Erythroblast (primary cell): Measurements from ENCODE around the gene RPS15.

ENCODE experiments used
- DNase-seq, 2 experiments: peaks; one replicate each; lab custom pipeline; 2025; lab: John Stamatoyannopoulos, UW
- GATA1 ChIP-seq: IDR thresholded peaks from 2 replicates; pipeline ENCODE4 v1.6.1; 2011; ENCODE audit warnings: low read depth, mild to moderate bottlenecking, control low read depth, low read length, moderate library complexity
- POLR2A ChIP-seq: IDR thresholded peaks from 2 replicates; pipeline ENCODE4 v1.6.1; 2011; ENCODE audit warnings: mild to moderate bottlenecking, low read length

Gene RPS15

DNA sequence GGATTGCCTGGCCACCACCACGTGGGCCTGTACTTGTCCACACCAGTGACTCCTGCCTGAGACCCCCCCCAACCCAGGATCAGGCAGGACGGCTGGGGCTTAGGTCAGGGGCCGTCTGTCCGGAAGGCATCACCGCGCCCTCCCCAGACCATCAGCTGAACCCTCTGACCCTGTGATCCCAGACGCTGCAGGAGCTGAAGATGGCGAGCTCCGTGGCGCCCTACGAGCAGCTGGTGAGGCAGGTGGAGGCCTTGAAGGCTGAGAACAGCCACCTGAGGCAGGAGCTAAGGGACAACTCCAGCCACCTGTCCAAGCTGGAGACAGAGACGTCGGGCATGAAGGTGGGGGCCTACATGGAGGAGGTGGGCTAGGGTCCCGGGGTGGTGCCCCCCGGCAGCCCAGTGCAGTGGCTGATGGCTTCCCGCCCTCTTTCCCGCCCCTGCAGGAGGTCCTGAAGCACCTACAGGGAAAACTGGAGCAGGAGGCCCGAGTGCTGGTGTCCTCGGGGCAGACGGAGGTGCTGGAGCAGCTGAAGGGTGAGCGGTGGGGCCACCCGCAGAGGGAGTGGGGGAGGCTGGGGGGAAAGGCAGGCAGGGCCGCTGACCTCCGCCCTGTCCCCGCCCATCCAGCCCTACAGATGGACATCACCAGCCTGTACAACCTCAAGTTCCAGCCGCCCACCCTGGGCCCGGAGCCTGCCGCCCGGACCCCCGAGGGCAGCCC, 14.8 kb downstream of the RPS15 start:
- no peak for TF ChIP-seq POLR2A

DNA sequence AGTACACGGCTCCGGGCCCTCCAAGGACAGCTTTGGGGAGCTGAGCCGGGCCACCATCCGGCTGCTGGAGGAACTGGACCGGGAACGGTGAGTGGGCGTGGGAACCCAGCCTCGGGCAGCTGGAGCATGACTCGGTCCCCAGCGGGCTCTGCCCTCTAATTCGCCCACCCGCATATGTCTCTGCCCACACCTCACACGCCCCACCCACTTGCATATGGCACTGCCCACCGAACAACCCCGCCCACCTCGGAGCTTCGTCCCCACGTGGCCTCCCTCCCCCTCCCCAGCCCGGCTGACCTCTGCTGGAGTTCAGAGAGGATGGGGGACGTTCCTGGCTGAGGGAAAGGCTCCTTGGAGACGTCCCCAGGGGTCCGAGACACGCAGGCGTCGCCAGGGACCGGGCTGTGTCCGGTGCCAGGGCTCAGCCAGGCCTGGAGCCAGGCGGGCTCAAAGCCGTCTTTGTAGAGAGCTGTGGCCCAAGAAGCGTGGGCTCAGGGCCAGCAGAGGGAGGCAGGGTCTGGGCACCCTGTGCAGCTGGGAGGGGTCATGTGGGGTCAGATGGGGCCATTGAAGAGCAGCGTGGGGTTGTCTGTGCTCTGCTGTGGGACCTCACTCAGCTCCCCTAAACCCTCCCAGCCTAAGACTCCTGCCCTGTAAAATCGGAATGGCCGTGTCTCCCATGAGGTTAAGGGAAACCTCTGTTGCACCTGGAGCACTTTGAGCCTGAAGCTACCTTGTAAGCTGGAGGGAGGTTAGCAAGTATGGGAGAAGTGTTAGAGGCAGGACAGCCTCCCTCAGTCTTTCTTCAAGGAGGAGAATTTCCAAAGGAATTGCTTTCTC, 15.5 kb downstream of the RPS15 start:
- DNase-seq = peak in 1 of 2 experiments; percentile 42
- TF ChIP-seq POLR2A = no peak
- TF ChIP-seq GATA1 = no peak

More for the DNA sequence above, 14.8 kb downstream of the RPS15 start:
- no peak for DNase-seq

DNA sequence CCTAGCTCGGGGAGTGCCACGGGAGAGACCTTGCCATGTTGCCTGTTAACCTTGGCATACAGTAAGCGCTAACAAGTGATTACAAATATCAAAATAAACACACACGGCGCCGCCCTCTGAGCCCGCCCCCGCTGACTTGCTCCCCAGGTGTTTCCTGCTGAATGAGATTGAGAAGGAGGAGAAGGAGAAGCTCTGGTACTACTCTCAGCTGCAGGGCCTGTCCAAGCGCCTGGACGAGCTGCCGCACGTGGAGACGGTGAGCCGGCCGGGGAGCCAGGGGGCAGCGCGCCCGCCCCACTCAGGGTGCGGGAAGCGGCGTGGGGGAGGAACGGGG, 16.8 kb downstream of the RPS15 start:
- DNase-seq = peak in 1 of 2 experiments; percentile 53
- TF ChIP-seq POLR2A (no peak), GATA1 (no peak)

DNA sequence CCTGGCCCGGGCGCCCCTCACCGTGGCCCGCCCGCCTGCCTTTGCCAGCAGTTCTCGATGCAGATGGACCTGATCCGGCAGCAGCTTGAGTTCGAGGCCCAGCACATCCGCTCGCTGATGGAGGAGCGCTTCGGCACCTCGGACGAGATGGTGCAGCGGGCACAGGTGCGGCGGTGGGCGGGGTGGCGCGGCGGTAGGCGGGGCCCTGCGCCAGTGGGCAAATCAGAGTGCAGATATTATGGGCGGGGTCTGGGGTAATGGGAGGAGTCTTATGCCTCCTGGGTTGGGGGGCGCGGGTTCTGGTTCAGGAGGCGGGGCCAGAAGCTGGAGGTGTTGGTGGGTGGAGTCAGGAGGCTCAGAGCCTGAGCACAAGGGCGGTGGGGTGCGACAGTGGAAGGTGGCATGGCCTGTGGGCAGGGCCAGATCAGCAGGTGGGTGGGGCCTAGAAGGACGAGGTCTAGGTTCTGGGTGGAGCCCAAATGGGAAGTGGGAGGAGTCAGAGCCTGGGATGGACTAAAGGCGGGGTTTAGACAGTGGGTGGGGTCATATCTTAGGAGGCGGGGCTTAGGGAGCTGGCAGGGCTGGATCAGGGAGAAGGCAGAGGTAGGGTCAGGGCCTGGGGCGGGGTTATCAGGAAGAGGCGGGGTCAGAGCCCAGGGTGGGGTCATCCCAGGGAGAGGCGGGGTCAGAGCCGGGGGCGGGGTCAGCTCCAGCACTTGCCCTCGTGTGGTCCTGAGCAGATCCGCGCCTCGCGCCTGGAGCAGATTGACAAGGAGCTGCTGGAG, 17.3 kb downstream of the RPS15 start:
- TF ChIP-seq GATA1 (no peak), POLR2A (peak; percentile 10)
- DNase-seq = peak; percentile 83 to 92

DNA sequence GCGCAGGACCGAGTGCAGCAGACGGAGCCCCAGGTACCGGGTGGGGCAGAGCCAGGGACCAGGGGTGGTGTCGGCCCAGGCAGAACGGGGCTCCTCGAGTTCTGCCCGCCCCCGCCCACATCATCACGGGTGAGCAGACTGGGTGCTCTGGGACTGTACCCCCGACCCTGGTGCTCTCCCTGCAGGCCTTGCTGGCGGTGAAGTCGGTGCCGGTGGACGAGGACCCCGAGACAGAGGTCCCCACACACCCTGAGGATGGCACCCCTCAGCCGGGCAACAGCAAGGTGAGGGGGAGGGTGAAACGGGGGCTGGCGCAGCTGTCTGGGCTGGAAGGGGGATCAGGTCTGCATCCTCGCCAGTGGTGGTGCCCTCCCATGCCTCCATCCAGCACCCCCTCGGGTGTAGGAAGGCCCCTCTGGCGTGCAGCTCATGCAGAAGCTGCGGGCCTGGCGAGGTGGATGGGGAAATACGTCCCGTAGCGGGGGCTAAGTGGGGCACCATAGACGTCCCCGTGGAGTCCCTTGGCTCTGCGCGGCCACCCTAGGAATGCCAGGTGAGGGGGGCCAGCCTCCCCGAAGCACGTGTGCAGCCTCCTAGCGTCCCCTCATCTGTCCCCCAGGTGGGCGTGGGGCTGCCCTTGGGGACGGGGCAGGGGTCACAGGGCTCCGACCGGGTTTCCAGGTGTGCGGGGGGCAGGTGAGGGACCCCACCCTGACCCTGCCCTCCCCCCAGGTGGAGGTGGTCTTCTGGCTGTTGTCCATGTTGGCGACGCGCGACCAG, 18.1 kb downstream of the RPS15 start:
- DNase-seq = no peak
- TF ChIP-seq POLR2A (peak; percentile 17), GATA1 (no peak)

DNA sequence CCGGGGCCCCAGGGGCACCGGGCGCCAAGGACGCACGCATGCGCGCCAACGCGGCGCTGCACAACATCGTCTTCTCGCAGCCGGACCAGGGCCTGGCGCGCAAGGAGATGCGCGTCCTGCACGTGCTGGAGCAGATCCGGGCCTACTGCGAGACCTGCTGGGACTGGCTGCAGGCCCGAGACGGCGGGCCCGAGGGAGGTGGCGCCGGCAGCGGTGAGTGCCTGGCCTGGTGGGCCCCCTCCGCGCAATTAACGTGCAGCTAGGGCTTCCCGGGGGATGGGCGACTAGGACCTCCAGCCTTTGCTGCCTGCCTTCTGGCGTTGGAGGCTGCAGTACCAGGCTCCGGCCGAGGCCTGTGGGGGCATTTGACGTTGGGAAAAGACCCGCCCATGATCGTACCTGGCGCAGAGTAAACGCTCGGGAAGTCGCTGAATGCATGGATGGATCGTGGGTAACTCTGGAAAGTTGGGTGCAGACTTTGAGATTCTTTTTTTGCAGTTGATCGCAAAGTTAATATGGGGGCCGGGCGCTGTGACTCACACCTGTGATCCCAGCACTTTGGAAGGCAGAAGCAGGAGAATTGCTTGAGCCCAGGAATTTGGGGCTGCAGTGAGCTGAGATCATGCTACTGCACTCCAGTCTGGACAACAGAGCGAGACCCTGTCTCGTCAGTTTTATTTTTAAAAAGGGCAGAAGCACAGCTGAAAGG, 19.0 kb downstream of the RPS15 start:
- no peak for TF ChIP-seq GATA1
- TF ChIP-seq POLR2A = no peak
- DNase-seq = no peak

DNA sequence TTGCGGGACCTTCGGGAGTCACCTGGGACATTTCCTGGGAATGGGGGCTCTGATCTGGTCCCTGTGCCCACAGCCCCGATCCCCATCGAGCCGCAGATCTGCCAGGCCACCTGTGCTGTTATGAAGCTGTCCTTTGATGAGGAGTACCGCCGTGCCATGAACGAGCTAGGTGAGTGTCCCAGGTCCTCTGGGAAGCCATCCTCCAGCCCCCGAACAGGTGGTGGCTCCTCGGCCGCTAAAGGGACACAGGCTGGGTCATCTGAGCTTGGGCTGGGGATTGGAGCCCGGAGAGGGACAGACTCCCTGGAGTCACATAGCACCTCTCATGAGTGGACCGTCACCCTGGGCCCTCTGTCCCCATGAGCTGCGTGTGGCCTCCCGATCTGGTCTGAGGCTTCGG, 19.7 kb downstream of the RPS15 start:
- TF ChIP-seq GATA1 = no peak
- TF ChIP-seq POLR2A = no peak
- DNase-seq = no peak

DNA sequence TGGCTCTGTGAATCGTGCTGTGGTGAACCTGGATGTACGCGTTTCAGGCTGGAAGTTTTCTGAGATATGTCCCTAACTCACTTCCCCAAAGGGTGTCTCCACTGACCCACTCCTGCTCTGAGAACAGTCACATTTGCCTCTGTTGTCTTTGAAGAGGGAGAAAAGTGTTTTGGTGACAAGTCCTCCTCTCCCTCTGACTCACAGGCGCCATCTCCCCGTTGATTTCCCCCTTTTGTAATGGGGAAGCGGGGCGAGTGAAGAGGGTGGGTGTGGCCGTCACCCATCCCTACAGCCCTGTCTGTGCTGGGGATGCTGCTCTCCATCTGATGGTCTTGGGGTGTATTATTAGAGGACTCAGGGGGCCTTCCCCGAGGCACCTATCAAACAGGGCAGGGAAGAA, 21.3 kb downstream of the RPS15 start:
- DNase-seq = no peak
- no peak for TF ChIP-seq GATA1
- TF ChIP-seq POLR2A = no peak

DNA sequence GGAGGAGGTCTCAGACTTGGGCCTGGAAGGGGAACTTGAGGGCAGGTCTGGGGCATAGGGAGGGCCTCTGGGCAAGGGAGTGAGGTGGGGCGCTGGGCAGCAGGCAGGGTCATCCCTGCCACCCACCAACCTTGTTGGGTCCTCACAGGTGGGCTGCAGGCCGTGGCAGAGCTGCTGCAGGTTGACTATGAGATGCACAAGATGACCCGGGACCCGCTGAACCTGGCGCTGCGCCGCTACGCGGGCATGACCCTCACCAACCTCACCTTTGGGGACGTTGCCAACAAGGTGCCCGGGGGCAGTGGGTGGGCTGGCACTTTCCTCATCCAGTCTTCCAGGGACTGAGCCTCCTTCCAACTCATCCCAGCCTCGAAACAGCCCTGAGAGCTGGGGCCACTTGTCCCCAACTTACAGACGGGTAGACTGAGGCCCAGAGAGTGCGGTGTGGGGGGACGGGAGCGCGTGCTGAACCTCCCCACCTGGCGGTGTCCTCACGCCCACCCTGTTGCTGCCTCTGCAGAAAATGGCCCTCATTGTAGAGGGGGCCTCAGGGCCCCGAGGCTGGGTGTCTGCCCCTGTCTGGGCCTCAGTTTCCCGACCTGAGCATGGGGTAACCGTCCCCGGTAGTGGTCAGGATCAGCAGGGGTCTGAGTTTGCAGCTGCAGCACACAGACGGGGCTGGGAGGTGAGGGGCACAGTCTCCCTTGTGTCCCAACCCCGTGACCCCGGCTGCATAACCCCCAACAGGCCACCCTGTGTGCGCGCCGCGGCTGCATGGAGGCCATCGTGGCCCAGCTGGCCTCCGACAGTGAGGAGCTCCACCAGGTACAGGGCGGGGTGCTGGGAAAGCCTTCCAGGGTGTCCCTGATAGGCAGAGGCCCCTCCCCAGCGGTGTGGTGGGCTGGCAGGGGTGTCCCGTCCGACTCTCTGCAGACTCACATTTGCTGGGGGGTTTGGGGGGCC, 22.1 kb downstream of the RPS15 start:
- no peak for TF ChIP-seq GATA1
- TF ChIP-seq POLR2A = no peak
- DNase-seq = no peak

DNA sequence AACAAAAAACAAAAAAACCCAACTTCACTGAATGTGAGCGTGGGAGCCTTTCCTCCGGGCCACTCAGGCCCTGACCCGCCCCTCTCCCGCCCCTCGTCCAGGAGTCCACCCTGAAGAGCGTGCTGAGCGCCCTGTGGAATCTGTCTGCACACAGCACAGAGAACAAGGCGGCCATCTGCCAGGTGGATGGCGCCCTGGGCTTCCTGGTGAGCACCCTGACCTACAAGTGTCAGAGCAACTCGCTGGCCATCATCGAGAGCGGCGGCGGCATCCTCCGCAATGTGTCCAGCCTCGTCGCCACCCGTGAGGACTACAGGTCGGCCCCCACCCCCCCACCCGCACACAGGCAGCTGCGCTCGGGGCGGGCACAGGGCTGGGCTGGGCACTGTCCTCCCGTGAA, 23.7 kb downstream of the RPS15 start:
- TF ChIP-seq POLR2A = no peak
- TF ChIP-seq GATA1 = no peak

DNA sequence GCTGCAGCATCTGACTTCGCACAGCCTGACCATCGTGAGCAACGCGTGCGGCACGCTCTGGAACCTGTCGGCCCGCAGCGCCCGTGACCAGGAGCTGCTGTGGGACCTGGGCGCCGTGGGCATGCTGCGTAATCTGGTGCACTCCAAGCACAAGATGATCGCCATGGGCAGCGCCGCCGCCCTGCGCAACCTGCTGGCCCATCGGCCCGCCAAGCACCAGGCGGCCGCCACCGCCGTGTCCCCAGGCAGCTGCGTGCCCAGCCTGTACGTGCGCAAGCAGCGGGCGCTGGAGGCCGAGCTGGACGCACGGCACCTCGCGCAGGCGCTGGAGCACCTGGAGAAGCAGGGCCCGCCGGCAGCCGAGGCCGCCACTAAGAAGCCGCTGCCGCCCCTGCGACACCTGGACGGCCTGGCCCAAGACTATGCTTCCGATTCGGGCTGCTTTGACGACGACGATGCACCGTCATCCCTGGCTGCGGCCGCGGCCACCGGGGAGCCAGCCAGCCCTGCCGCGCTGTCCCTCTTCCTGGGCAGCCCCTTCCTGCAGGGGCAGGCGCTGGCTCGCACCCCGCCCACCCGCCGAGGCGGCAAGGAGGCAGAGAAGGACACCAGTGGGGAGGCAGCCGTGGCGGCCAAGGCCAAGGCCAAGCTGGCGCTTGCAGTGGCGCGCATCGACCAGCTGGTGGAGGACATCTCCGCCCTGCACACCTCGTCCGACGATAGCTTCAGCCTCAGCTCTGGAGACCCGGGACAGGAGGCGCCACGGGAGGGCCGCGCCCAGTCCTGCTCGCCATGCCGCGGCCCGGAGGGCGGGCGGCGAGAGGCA, 27.2 kb downstream of the RPS15 start:
- TF ChIP-seq GATA1 (no peak), POLR2A (no peak)
- DNase-seq = peak; percentile 65 to 69

More for the DNA sequence above, 23.7 kb downstream of the RPS15 start:
- no peak for DNase-seq
